DND-41 (cell line): ENCODE results near the gene TMEM19.

Source experiments
- CTCF ChIP-seq: IDR thresholded peaks from 2 replicates; pipeline ENCODE4 v1.5.1; 2012; ENCODE audit warnings: borderline replicate concordance, low read length, moderate library complexity, mild to moderate bottlenecking; ENCODE audit not compliant: poor library complexity, severe bottlenecking; ENCODE audit errors: extremely low read depth
- EZH2 ChIP-seq: IDR thresholded peaks from 3 replicates; pipeline ENCODE4 v1.6.1; 2012; ENCODE audit warnings: borderline replicate concordance, low read depth, mild to moderate bottlenecking, moderate library complexity, low read length, inconsistent platforms; ENCODE audit not compliant: severe bottlenecking

- TF ChIP-seq CTCF (no peak), EZH2 (no peak)
Measured at GRCh38 chr12:71656740-71657139, 29.1 kb upstream of the TMEM19 start.
